Measurements from ENCODE around the gene CCDC149.

DNA sequence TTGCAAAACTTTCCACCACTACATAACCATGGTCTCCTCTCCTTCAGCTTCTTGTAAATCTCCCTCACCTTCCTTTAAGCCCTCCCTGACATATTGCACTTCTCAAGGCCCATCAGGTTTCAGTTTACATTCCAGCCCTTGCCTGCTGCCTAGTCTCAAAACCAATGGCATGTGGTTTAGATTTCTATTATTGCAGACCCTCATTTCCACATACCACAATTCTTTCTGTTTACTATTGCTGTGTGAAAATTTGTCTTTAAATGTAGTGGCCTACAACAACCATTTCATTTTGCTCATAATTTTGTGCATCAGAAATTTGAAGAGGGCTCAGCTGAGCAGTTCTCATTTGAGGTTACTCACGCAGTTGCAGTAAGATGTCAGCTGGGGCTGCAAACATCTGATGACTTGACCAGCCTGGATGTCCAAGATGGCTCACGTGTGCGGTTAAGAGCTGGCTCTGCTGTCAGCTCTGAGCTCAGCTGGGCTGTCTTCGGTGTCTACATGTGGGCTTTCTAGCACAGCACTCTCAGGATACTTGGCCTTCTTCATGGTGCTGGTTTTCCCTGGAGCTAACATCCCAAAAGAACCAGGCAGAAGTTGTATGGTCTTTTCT is 147.4 kb downstream of the CCDC149 start:
- TF ChIP-seq, protein P1, sequence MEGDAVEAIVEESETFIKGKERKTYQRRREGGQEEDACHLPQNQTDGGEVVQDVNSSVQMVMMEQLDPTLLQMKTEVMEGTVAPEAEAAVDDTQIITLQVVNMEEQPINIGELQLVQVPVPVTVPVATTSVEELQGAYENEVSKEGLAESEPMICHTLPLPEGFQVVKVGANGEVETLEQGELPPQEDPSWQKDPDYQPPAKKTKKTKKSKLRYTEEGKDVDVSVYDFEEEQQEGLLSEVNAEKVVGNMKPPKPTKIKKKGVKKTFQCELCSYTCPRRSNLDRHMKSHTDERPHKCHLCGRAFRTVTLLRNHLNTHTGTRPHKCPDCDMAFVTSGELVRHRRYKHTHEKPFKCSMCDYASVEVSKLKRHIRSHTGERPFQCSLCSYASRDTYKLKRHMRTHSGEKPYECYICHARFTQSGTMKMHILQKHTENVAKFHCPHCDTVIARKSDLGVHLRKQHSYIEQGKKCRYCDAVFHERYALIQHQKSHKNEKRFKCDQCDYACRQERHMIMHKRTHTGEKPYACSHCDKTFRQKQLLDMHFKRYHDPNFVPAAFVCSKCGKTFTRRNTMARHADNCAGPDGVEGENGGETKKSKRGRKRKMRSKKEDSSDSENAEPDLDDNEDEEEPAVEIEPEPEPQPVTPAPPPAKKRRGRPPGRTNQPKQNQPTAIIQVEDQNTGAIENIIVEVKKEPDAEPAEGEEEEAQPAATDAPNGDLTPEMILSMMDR (conservative IDR thresholded peaks at IDR 0.05; ENCODE audit: low read depth, low read length), result no peak
- TF ChIP-seq EZH2 (IDR thresholded peaks at IDR 0.05; ENCODE audit: low read length, unreplicated experiment), result no peak
- no peak for TF ChIP-seq EZH2phosphoT487 (IDR thresholded peaks at IDR 0.05; ENCODE audit: borderline replicate concordance, low read length)
